ENCODE data around the gene ENTHD1. TPM values are rescaled to one million over a fixed set of nuclear protein-coding genes. Genes with fewer than 3 reads are reported as not detected.

ENTHD1 gene, protein sequence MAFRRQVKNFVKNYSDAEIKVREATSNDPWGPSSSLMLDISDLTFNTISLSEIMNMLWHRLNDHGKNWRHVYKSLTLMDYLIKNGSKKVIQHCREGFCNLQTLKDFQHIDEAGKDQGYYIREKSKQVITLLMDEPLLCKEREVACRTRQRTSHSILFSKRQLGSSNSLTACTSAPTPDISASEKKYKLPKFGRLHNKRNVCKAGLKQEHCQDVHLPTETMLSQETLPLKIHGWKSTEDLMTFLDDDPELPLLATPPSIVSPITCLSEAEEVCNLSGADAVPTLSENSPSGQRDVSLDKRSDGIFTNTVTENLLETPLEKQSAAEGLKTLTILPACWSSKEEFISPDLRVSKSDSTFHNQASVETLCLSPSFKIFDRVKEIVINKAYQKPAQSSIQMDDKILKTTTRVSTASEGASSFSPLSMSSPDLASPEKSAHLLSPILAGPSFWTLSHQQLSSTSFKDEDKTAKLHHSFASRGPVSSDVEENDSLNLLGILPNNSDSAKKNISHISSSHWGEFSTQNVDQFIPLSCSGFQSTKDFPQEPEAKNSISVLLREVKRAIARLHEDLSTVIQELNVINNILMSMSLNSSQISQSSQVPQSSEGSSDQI
- total RNA-seq, result under 1 TPM in 1 of 4 donors, not detected in 3; 0.14 TPM

DNA sequence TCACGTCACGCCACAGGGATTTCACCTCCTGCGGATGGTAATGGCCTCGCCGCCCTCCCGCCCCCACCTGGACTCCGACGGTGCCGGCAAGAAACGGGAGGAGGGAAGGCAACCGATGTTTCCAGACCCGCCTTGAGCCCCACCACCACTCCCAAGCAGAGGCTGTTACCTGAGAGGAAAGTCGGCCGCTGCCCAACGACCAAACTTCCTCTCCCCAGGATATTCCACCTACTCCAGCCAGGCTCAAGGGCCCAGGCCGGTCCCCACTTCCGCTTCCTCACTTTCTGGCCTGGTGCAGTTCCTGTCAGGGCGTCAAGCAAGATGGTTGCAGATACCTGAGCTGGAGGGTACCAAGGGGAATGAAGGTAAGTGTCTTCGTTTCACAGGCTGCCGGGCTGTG lies at the start of gene ENTHD1:
TSS of gene ENTHD1 (minus strand) at position 235 of the 400 bp plus-strand sequence. CDS start 6,012 bp downstream, outside the sequence.
- Histone ChIP-seq H3K9me3 (no peaks in the 10 kb centered on the region), H3K4me1 (no peaks in the 10 kb centered on the region), H3K27me3 (no peaks in the 10 kb centered on the region), H3K36me3 (no peaks in the 10 kb centered on the region), H3K27ac (no peak within 1 kb of the TSS), H3K4me3 (no peak within 1 kb of the TSS)
- DNase-seq, result no peak
- intact Hi-C loops (cut with DNase I; ENCODE audit: low total_unique reads), result no loop called here
- TF ChIP-seq, protein P1, sequence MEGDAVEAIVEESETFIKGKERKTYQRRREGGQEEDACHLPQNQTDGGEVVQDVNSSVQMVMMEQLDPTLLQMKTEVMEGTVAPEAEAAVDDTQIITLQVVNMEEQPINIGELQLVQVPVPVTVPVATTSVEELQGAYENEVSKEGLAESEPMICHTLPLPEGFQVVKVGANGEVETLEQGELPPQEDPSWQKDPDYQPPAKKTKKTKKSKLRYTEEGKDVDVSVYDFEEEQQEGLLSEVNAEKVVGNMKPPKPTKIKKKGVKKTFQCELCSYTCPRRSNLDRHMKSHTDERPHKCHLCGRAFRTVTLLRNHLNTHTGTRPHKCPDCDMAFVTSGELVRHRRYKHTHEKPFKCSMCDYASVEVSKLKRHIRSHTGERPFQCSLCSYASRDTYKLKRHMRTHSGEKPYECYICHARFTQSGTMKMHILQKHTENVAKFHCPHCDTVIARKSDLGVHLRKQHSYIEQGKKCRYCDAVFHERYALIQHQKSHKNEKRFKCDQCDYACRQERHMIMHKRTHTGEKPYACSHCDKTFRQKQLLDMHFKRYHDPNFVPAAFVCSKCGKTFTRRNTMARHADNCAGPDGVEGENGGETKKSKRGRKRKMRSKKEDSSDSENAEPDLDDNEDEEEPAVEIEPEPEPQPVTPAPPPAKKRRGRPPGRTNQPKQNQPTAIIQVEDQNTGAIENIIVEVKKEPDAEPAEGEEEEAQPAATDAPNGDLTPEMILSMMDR (IDR thresholded peaks at IDR 0.05), result no peak
- no peak for TF ChIP-seq POLR2A (IDR thresholded peaks at IDR 0.05)

DNA sequence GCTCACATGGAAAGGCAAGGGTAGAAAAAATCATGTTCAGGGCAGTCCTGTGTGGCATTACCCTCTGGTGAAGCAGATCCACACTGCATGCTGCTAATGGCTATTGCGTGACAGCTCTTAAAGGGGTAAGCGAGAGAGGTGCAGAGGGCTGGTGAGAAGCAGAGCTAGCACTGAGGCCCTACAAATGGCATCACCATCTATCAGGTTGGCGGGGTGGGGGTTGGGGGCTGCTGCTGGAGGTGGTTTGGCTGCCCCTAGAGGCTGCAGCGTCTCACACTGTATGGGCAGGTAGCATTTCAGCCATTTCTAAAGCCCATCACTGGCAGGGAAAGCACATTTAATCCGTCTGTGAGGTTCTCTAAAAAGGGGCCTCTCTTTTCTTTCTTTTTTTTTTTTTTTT lies 49.8 kb upstream of the ENTHD1 start:
- intact Hi-C loops (cut with DNase I; ENCODE audit: low total_unique reads), result no loop called here
- no peak overlapping the region for H3K27ac ChIP-seq
- no peaks in the 10 kb centered on the region for H3K9me3 ChIP-seq
- TF ChIP-seq, protein P1 (IDR thresholded peaks at IDR 0.05), result no peak
- no peak for TF ChIP-seq POLR2A (IDR thresholded peaks at IDR 0.05)
- H3K36me3 ChIP-seq, result no peaks in the 10 kb centered on the region
- H3K4me3 ChIP-seq, result no peak overlapping the region
- no peaks in the 10 kb centered on the region for H3K27me3 ChIP-seq
- DNase-seq, result no peak
- no peaks in the 10 kb centered on the region for H3K4me1 ChIP-seq

DNA sequence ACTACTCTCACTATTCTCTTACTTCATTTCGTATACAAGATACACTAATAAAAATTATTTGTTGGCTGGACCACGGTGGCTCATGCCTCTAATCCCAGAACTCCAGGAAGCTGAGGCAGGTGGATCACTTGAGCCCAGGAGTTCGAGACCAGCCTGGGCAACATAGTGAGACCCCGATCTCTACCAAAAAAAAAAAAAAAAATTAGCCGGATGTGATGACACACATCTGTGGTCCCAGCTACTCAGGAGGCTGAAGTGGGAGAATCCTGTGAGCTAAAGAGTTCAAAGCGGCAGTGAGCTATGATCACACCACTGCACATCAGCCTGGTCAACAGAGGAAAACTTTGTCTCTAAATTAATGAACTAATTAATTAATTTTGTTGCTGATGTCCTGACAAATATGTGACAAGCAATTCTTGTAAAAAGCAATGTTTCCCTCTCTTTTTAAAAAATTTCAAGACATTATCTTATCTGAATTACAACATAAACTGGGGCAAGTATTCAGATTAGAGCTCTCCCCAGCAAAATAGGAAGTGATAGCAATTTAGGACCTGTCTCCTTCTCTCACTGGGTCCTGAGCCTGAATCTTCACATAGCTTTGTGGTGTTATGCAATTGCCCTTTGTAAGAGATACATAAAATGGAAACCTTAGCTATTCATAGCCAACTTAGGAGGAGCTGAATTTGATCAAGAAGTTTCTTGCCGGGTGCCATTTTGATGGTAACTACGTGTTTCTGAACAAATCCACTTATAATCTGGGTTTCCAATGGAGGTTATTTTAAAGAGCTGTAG lies 49.1 kb upstream of the ENTHD1 start:
- TF ChIP-seq, protein P1 (IDR thresholded peaks at IDR 0.05), result no peak
- TF ChIP-seq POLR2A (IDR thresholded peaks at IDR 0.05), result no peak
- no peaks in the 10 kb centered on the region for H3K9me3 ChIP-seq
- no peak for DNase-seq
- no peak overlapping the region for H3K4me3 ChIP-seq
- H3K4me1 ChIP-seq, result no peaks in the 10 kb centered on the region
- H3K36me3 ChIP-seq, result no peaks in the 10 kb centered on the region
- H3K27me3 ChIP-seq, result no peaks in the 10 kb centered on the region
- intact Hi-C loops (cut with DNase I; ENCODE audit: low total_unique reads), result no loop called here
- no peak overlapping the region for H3K27ac ChIP-seq

DNA sequence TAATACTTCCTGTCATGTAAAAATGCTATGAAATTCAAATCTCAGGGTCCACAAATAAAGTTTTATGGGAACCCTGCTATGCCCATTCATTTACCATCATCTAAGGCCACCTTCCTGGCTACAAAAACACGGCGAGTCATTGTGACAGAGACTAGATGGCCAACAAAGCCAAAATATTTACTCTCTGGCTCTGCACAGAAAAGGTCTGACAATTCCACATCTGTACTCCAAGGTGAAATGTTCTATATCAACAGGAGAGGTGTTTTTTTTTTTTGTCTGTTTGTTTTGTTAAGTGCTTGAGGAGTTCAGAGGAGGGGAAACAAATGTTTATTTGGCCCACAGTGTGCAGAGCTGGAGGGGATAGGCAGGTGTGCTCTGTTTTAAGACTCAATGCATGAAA lies 48.0 kb upstream of the ENTHD1 start:
- Histone ChIP-seq H3K9me3 (no peaks in the 10 kb centered on the region), H3K36me3 (no peaks in the 10 kb centered on the region), H3K27me3 (no peaks in the 10 kb centered on the region), H3K4me1 (no peaks in the 10 kb centered on the region), H3K4me3 (no peak overlapping the region), H3K27ac (no peak overlapping the region)
- DNase-seq, result no peak
- no peak for TF ChIP-seq POLR2A (IDR thresholded peaks at IDR 0.05)
- TF ChIP-seq, protein P1 (IDR thresholded peaks at IDR 0.05), result no peak
- intact Hi-C loops (cut with DNase I; ENCODE audit: low total_unique reads), result no loop called here

Measured in uterus (tissue), 4 donors.